Dendritic cell treated with granulocyte-macrophage colony-stimulating factor and Interleukin-4, amounts not matched to agents 40 ng/mL and 50 ng/mL, for 4 days (primary cell): ENCODE measurements around the gene TSPAN14.

Source experiments
- H3K27ac Mint-ChIP-seq: one replicate; pipeline ENCODE4 v1.8.0; 2022; ENCODE audit warnings: mild to moderate bottlenecking, mixed read lengths
- H3K27me3 Mint-ChIP-seq: one replicate; pipeline ENCODE4 v1.8.0; 2022; ENCODE audit warnings: mild to moderate bottlenecking, mixed read lengths
- H3K36me3 Mint-ChIP-seq: one replicate; pipeline ENCODE4 v1.8.0; 2022; ENCODE audit warnings: low read depth, mixed read lengths
- H3K4me1 Mint-ChIP-seq: one replicate; pipeline ENCODE4 v1.8.0; 2022; ENCODE audit warnings: low read depth, mixed read lengths
- H3K4me3 Mint-ChIP-seq: one replicate; pipeline ENCODE4 v1.8.0; 2022; ENCODE audit warnings: mild to moderate bottlenecking, moderate library complexity, mixed read lengths
- H3K9me3 Mint-ChIP-seq: one replicate; pipeline ENCODE4 v1.8.0; 2022; ENCODE audit warnings: mixed read lengths
- intact Hi-C: fragments of 100-400 bp; cut with micrococcal nuclease; formaldehyde crosslinking; loops from one replicate; pipeline ENCODE4 v1.15.0; 2022

The TSPAN14 gene

DNA sequence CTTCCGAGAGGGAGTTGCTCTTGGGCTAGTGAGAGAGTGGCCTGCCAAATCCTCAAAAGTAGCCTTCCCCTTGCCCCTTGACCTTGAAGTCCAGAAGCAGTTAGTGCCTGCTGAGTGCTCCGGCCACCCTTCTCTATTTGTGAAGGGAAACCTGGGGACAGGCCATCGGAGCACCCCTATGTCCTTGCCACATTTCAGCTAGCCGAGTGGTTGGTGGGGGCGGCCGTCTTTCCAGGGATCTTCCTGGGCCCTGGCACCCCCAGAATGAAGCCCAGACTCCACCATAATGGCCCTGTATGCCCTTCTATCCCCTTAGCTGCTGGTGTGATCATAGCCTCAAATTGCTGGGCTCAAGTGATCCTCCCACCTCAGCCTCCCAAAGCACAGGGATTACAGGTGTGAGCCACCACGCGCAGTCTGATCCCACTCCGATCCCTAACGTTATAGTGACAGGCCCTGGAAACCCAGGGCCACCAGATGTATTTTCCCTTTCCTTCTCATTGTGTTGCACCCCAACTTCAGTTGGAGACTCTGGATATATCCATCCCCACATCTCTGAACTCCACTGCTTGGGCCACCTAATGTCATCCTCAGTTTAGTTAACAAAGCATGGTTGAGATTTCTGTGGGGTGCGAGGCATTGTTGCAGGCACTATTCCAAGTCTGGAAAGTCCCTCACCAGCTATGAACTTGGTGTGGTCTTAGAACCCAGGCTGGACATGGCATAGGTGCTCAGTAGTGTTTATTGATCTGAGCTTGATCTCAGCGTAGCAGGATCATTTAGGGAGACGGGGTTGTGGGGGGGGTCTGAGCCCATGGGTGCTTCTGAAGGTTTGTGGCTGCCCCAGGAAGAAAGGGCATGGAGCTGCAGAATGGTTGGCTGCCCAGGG lies 1.6 kb downstream of the TSPAN14 start:
- H3K9me3 Mint-ChIP-seq: no peaks in the 10 kb centered on the region

DNA sequence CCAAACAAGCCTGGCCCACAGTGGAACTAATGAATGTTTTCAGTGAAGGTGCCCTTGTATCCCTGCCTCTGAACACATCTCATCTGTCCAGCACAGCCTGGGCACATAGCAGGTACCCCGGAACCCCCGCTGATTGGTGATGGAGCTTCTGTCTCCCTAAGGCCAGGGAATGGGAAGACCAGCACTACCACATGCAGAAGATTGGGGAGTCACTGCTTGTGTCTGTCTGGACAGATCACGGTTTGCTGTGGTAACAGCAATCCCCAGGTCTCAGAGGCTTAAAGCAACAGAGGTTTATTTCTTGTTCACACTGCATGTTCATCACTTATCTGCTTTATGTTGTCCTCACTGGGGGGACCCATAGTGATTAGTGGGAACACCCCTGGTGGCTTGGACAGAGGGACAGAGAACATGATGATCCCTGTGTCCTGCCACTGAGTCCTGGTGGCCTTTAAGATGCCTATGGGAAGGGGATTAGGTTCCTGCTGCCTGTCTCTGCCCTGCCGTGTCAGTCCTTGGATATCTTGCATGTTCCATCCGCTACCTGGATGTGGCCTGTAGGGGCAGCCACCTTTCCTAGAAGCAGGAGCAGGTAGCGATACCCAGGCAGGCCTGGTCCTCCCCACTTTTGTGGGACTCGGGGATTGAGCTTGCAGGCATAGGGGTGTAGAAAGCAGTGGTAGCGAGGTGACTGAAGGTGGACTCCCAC lies 3.6 kb downstream of the TSPAN14 start:
- Mint-ChIP-seq H3K9me3 (no peaks in the 10 kb centered on the region), H3K27me3 (no peaks in the 10 kb centered on the region), H3K27ac (peak overlapping the region; percentile 91), H3K4me3 (peak overlapping the region; percentile 30), H3K4me1 (peaks cover 80% of the 10 kb centered on the region), H3K36me3 (peaks cover 47% of the 10 kb centered on the region)
- intact Hi-C loops: no loop called here

More for the DNA sequence above, 1.6 kb downstream of the TSPAN14 start:
- peak overlapping the region; percentile 93 for H3K4me3 Mint-ChIP-seq
- intact Hi-C loops: no loop called here
- peaks cover 32% of the 10 kb centered on the region for H3K36me3 Mint-ChIP-seq
- H3K27ac Mint-ChIP-seq: peak overlapping the region; percentile 91
- no peaks in the 10 kb centered on the region for H3K27me3 Mint-ChIP-seq
- H3K4me1 Mint-ChIP-seq: peaks cover 60% of the 10 kb centered on the region

DNA sequence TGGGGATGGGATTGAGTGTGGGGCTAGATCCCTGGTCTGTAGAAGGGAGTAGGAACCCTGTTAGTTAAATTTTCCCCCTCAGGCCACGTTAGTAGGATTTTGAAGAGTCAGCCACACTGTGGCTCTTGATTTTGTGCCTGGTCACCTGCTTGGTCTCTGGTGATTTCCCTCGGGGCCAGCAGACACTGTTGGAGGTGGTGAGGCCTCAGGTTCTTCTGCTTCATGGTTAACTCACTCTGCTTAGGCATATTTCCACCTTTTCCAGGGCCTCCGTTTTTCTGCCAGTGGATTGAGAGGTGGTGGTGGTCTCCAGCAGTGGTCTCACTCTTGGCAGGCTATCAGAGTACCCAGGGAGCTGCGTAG lies 4.1 kb downstream of the TSPAN14 start:
- peaks cover 53% of the 10 kb centered on the region for H3K36me3 Mint-ChIP-seq
- H3K9me3 Mint-ChIP-seq: no peaks in the 10 kb centered on the region
- H3K4me1 Mint-ChIP-seq: peaks cover 84% of the 10 kb centered on the region
- peak overlapping the region; percentile 30 for H3K4me3 Mint-ChIP-seq
- H3K27me3 Mint-ChIP-seq: no peaks in the 10 kb centered on the region
- H3K27ac Mint-ChIP-seq: peak overlapping the region; percentile 91
- intact Hi-C loops: no loop called here

DNA sequence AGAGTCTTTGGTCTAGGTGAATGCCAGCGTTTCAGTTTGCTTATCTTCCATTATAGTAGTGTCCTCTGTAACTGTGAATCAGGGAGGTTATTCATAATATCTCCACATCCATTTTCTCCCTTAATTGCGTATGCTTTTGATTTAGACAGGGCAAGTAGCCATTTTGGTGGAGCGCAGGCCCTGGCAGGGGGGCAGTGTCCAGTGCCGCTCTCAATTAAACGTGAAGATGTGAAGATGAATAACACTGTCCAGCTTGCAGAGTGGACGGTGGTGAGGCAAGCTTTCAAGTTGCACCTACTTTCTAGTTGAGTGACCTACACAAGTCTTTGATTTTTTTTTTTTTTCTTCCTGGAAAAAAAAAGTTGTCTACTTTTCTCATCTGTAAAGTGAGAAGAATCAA lies 4.5 kb downstream of the TSPAN14 start:
- Mint-ChIP-seq H3K4me3 (peak overlapping the region; percentile 44), H3K27ac (peak overlapping the region; percentile 91), H3K27me3 (no peaks in the 10 kb centered on the region), H3K9me3 (no peaks in the 10 kb centered on the region), H3K4me1 (peaks cover 84% of the 10 kb centered on the region), H3K36me3 (peaks cover 57% of the 10 kb centered on the region)
- intact Hi-C loops: no loop called here

DNA sequence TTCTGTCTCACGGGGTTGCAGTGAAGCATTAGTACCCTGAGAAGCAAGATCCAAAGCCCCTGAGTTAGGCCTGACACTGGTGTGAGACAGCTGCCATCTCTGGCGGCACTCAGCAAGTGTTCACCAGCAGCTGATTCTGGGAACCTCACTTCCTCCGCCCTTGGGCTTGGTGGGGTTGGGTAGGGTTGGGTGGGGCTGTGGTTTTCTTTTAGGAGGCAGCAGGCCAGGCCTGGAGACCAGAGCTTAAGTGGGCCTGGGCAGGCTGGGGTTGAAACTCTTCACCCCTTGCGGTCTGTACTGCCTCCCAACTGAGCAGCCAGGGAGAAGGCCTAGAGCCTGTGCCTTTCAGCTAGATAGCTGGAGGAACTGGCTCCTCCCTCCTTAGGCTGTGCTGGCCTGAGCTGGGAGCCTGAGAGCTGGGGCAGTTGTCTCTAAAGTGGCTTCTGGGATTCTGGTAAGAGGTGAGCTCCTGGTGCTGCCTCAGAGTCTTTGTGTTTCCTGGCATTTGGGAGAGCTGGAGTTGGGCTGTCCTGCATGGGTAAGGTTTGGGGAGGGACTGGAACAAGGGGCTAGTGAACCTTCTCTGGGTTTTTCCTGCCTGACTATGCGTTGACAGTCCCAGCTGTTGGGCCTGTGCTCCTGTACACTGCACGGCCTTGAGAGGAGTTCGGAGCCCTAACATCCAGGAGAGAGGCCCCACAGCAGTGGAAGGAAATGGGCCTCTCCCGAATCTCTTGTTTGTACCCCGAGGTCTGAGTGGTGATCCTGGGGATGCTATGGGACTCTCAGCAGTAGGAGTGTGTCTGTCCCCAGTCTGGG lies 5.1 kb downstream of the TSPAN14 start:
- intact Hi-C loops: no loop called here
- Mint-ChIP-seq H3K4me1 (peaks cover 87% of the 10 kb centered on the region), H3K9me3 (no peaks in the 10 kb centered on the region), H3K27ac (peak overlapping the region; percentile 91), H3K36me3 (peaks cover 63% of the 10 kb centered on the region), H3K27me3 (no peaks in the 10 kb centered on the region), H3K4me3 (peak overlapping the region; percentile 77)

DNA sequence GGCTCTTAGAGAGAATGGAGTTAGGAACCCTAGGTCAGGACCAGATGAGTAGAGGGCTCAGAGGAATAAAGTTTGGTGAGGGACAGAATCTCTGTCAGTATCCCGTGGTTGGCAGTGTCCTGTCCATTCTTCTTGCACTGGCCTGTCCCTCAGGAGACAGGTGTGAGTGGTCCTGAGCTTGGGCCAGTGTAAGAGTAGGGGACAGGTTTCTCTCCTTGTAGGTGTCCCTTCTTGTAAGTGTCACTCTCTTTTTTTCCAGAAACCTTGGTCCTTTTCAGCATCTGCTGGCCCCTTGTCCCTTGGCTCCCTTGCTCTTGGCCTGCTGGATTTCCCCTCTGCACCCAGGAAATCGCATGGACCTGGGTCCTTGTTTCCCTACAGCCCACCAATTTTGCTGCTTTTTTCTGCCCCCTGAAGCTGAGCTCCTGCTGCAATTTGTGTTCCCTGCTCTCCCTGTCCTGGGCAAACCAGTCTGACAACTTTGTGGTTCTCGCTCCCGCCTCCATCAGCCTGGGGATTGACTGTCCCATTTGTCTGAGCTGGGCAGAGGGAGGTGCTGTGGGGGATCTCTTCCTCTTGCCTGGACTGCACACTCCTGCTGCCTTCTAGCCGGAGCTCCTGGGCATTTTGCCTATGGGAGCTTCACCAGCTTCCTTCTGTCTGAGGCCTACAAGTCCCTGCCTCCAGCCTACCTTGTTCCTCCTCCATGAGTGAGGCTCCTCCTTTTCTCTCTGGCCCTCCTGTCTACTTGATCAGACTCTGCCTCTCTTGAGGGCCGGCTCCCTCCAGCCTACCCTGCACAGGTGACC lies 6.5 kb downstream of the TSPAN14 start:
- peaks cover 58% of the 10 kb centered on the region for H3K36me3 Mint-ChIP-seq
- peaks cover 99% of the 10 kb centered on the region for H3K4me1 Mint-ChIP-seq
- H3K27ac Mint-ChIP-seq: peak overlapping the region; percentile 91
- H3K9me3 Mint-ChIP-seq: no peaks in the 10 kb centered on the region
- peak overlapping the region; percentile 77 for H3K4me3 Mint-ChIP-seq
- intact Hi-C loops: loop anchor here (5.0 kb wide), 1 partner anchor 37 kb away; no protein-coding TSS in a partner anchor
- H3K27me3 Mint-ChIP-seq: no peaks in the 10 kb centered on the region

DNA sequence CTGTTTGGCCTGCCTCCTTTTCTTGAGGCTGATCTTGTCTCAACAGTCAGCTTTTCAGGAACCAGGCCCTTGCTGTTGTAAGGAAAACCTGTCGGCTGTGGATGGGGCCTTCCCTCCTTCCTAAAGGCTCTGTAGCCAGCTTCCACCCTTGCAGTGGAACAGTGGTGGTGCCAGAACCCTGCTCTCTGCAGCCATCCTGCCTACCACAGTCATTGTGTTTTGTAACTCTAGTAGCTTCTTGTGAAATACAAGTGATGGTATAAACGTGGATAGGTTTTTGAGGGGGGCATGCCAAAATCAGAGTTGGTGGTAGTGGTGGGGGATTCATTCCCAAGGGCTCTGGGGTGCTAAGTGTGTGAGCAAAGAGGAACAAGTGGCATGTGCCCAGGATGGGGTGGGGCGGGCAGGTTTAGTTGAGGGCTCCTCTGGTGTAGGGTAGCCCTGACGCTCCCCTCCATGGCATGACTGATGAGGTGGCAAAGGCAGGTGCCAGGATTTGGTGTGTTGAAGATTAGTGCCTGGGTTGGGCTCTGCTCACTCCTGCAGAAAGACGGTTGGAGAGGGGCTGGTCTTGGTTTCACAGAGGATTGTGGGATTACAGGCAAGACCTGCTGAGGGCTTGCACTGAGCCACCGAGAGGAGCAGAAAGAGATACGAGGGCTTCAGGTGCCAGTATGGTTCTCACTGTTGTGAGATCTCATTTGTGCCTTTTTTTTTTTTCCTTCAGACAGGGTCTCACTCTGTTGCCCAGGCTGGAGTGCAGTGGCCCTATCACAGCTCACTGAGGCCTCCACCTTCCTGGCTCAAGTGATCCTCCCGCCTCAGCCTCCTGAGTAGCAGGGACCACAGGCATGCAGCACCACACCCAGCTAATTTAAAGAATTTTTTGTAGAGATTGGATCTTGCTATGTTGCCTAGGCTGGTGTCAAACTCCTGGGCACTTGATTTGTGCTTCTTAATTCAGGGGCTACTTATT lies 7.4 kb downstream of the TSPAN14 start:
- peaks cover 99% of the 10 kb centered on the region for H3K4me1 Mint-ChIP-seq
- intact Hi-C loops: loop anchor here (5.0 kb wide), 1 partner anchor 36 kb away; no protein-coding TSS in a partner anchor
- H3K4me3 Mint-ChIP-seq: peak overlapping the region; percentile 77
- H3K27me3 Mint-ChIP-seq: no peaks in the 10 kb centered on the region
- H3K36me3 Mint-ChIP-seq: peaks cover 54% of the 10 kb centered on the region
- H3K9me3 Mint-ChIP-seq: no peaks in the 10 kb centered on the region
- peak overlapping the region; percentile 91 for H3K27ac Mint-ChIP-seq

DNA sequence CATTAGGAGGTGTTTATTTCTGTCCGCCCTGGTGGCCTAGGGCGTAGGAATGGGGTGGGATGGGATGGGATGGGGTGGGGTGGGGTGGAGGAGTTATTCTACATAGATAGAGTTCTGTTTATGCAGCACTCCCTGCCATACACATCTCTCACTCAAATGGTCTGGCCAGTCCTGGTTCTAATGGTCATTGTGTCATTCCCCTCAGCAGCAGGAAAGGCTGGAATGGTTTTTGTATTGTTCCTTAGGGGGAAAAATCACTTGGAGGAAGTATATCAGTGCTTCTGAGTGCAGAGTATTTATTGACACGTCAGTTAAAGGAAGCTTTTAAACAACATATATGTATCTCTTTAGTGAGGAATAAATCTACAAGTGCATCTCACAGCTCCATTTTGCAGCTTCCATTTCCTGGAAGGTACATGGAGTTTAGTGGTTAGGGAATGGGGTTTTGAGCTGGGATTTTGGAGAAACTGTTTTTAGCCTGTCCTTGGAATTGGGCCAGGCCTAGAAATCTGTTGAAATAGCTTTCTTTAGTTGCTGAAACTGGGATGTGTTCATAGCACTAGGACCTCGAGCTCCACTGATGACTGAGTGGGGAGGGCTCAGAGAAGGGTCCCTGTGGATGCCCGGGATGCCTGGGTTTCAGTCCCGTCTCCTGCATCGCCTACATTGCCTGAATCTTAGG lies 8.3 kb downstream of the TSPAN14 start:
- Mint-ChIP-seq H3K36me3 (peaks cover 54% of the 10 kb centered on the region), H3K9me3 (no peaks in the 10 kb centered on the region), H3K27ac (peak overlapping the region; percentile 91), H3K4me3 (peak overlapping the region; percentile 40), H3K4me1 (peaks cover 100% of the 10 kb centered on the region), H3K27me3 (no peaks in the 10 kb centered on the region)
- intact Hi-C loops: loop anchor here (5.0 kb wide), 1 partner anchor 35 kb away; no protein-coding TSS in a partner anchor

DNA sequence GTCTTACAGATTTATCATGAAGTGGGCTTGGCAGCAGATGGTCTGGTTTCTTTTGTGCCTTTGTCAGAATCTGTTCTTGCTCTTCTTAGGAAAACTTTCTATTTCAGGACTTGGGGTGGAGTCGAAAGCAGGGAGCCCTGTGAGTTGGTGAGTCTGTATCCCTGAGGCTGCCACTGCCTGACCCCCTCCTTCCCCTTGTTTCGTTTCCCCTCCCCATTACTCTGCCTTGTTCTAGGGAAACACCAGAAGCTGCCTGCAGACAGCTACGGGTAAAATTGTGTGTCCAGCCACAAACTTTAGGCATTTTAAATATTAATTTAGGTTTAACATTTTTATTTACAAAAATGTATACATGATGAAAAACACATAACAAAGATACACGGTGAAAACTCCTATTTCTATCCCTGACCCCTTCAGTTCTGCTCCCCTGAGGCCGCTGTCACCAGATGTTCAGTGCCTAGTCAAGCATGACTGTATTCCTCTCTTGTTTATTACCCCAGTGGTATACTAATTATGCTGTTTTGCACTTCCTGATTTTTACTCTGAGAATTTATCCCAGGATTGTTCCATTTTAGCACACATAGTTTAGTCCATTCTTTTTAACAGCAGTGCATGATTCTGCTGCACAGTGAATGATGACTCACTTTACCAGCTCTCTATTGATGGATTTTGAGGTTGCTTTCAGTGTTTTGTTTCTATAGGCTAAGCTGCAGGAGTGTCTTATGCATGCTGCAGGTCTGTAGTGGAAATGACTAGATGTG lies 9.1 kb downstream of the TSPAN14 start:
- intact Hi-C loops: loop anchor here (5.0 kb wide), 1 partner anchor 34 kb away; no protein-coding TSS in a partner anchor
- peak overlapping the region; percentile 50 for H3K4me3 Mint-ChIP-seq
- H3K27me3 Mint-ChIP-seq: no peaks in the 10 kb centered on the region
- H3K36me3 Mint-ChIP-seq: peaks cover 55% of the 10 kb centered on the region
- H3K9me3 Mint-ChIP-seq: no peaks in the 10 kb centered on the region
- H3K27ac Mint-ChIP-seq: peak overlapping the region; percentile 91
- H3K4me1 Mint-ChIP-seq: peaks cover 100% of the 10 kb centered on the region

DNA sequence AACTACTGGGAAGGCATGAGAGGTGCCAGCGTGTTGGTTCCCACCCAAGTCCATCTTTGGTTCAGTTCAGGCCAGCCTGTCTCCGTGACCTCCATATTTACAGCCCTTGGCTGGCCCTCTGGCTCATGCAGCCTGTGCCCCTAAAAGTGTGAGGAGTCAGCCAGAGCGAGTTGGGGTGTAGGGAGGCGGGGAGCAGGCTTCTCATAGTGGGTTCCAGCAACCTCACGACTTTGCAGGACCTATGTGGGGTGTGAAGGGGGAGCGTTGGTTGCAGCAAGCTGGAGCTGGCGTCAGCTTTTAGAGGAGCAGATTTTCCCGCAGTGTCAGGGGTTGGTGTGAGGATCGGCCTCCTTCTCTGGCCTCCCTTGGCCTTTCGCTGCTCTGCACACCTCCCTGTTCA lies 9.8 kb downstream of the TSPAN14 start:
- H3K4me1 Mint-ChIP-seq: peaks cover 100% of the 10 kb centered on the region
- intact Hi-C loops: loop anchor here (5.0 kb wide), 1 partner anchor 33 kb away; no protein-coding TSS in a partner anchor
- H3K9me3 Mint-ChIP-seq: no peaks in the 10 kb centered on the region
- peaks cover 57% of the 10 kb centered on the region for H3K36me3 Mint-ChIP-seq
- H3K4me3 Mint-ChIP-seq: peak overlapping the region; percentile 50
- no peaks in the 10 kb centered on the region for H3K27me3 Mint-ChIP-seq
- H3K27ac Mint-ChIP-seq: peak overlapping the region; percentile 91
